ENCODE data around the gene GABRG3. TPM values are rescaled to one million over a fixed set of nuclear protein-coding genes. Genes with fewer than 3 reads are reported as not detected.
"Not testable (repeated sequence)": the region's sequence is repeated elsewhere in the genome, so short reads cannot be mapped to it uniquely, and the experiment has no call there.

Gene GABRG3
- total RNA-seq, 1 donor from 2014 or later, result not detected

- H3K4me3 ChIP-seq, result no peak overlapping the region
- TF ChIP-seq CTCF (IDR thresholded peaks at IDR 0.05), result no peak
- DNase-seq (no peak), ATAC-seq (no peak)
- H3K36me3 ChIP-seq, result no peaks in the 10 kb centered on the region
- no peaks in the 10 kb centered on the region for H3K4me1 ChIP-seq
- H3K27me3 ChIP-seq (ENCODE audit: low read depth), result no peaks in the 10 kb centered on the region
- intact Hi-C loops (cut with DNase I), result no loop called here
- no peak overlapping the region for H3K27ac ChIP-seq
- H3K9me3 ChIP-seq, result no peaks in the 10 kb centered on the region
These were observed 390.5 kb downstream of the GABRG3 start for GRCh38 chr15:27361438-27361837.

- DNase-seq (no peak), ATAC-seq (no peak)
- no peaks in the 10 kb centered on the region for H3K27me3 ChIP-seq (ENCODE audit: low read depth)
- TF ChIP-seq CTCF (IDR thresholded peaks at IDR 0.05), result no peak
- no peaks in the 10 kb centered on the region for H3K4me1 ChIP-seq
- intact Hi-C loops (cut with DNase I), result no loop called here
- no peak overlapping the region for H3K4me3 ChIP-seq
- no peaks in the 10 kb centered on the region for H3K36me3 ChIP-seq
- H3K27ac ChIP-seq, result no peak overlapping the region
- H3K9me3 ChIP-seq, result no peaks in the 10 kb centered on the region
These were observed 394.5 kb downstream of the GABRG3 start for GRCh38 chr15:27365456-27365855.

- DNase-seq; H3K27ac ChIP-seq; intact Hi-C loops (cut with DNase I); H3K27me3 ChIP-seq (ENCODE audit: low read depth); H3K4me3 ChIP-seq; ATAC-seq; H3K4me1 ChIP-seq; H3K9me3 ChIP-seq; H3K36me3 ChIP-seq: not testable (repeated sequence)
These were observed 406.4 kb downstream of the GABRG3 start for GRCh38 chr15:27377391-27377790.

GRCh38 chr15:27382361-27383025 lies 411.5 kb downstream of the GABRG3 start:
- DNase-seq, result no peak
- Histone ChIP-seq H3K4me3 (no peak overlapping the region), H3K27me3 (ENCODE audit: low read depth) (no peaks in the 10 kb centered on the region), H3K36me3 (no peaks in the 10 kb centered on the region), H3K9me3 (no peaks in the 10 kb centered on the region), H3K4me1 (no peaks in the 10 kb centered on the region), H3K27ac (no peak overlapping the region)
- intact Hi-C loops (cut with DNase I), result no loop called here
- ATAC-seq, result no peak
- no peak for TF ChIP-seq CTCF (IDR thresholded peaks at IDR 0.05)

GRCh38 chr15:27383726-27384125 lies 412.7 kb downstream of the GABRG3 start:
- H3K4me1 ChIP-seq, result no peaks in the 10 kb centered on the region
- no peak for ATAC-seq
- no peaks in the 10 kb centered on the region for H3K27me3 ChIP-seq (ENCODE audit: low read depth)
- no peak overlapping the region for H3K27ac ChIP-seq
- no peak for TF ChIP-seq CTCF (IDR thresholded peaks at IDR 0.05)
- no peak for DNase-seq
- no peak overlapping the region for H3K4me3 ChIP-seq
- intact Hi-C loops (cut with DNase I), result no loop called here
- no peaks in the 10 kb centered on the region for H3K9me3 ChIP-seq
- no peaks in the 10 kb centered on the region for H3K36me3 ChIP-seq

GRCh38 chr15:27392163-27392562 lies 421.2 kb downstream of the GABRG3 start:
- no peaks in the 10 kb centered on the region for H3K27me3 ChIP-seq (ENCODE audit: low read depth)
- no peak overlapping the region for H3K27ac ChIP-seq
- TF ChIP-seq CTCF (IDR thresholded peaks at IDR 0.05), result no peak
- H3K36me3 ChIP-seq, result no peaks in the 10 kb centered on the region
- DNase-seq (no peak), ATAC-seq (no peak)
- intact Hi-C loops (cut with DNase I), result no loop called here
- H3K4me1 ChIP-seq, result no peaks in the 10 kb centered on the region
- H3K9me3 ChIP-seq, result no peaks in the 10 kb centered on the region
- H3K4me3 ChIP-seq, result no peak overlapping the region
